SKM-1 treated with dmso at 0.1 percent for 144 hours (cell line): Measurements from ENCODE around the gene RAP1GAP.

ENCODE experiments used
- DNase-seq: peaks from one replicate; lab custom pipeline; 2025; ENCODE audit not compliant: unreplicated experiment; lab: John Stamatoyannopoulos, UW

The RAP1GAP gene

DNA sequence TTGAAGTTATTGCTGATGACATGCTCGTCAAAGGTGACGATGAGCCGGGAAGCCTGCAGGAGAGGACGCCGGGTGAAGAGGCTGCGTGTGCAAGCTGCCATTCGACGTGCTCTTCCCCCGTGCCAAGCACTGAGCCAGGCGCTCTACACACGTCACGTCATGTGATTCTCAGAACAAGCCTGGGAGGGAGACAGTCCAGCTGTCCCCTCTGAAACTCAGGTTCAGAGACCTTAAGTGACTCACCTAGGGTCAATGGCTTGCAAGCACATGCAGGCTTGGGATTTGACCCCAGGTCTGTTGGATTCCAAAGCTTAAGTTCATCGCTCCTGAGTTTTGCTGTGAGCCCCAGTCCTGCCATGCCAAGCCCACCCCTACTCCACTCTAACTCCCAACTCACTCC is 57.1 kb downstream of the RAP1GAP start:
- no peak for DNase-seq

GRCh38 chr1:21610989-21611785 is 58.0 kb downstream of the RAP1GAP start:
- DNase-seq: no peak

DNA sequence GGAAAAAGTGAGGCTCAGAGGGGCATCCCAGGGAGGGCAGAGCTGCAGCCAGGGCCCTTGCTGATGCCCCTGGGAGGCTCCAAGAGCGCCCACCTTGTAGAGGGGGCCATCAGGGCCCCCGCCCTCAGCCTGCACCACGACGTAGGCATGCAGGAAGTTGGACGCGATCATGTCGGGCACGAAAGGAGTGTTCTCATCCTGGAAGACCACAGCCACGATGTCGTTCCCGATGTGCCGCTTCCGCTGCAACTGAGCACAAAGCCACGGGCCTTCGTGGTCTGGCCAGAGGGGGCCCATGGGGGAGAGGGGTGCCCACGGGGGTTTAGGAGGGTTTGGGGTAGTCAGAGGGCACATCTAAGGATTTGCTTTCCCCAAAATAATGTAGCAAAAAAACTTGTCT is 59.1 kb downstream of the RAP1GAP start:
- no peak for DNase-seq

DNA sequence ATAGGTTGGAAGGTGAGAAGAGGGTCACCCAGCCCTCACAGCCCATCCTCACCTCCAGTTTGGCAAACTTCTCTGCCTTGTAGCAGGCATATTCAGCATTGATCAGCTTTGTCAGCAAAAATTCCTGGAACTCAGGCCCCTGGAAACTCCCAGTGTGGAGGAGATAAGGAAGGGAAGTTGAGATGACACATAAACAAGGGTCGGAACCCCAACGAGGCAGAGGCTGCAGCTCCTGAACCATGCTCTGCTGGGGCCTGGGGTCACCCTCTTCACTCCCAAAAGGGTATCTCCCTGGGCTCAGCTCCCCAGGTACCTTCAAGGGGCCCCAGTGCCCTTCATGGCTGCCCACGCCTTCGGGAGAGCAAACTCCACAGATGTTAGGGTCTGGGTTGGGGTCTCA is 60.4 kb downstream of the RAP1GAP start:
- no peak for DNase-seq

- DNase-seq: no peak
Measured at GRCh38 chr1:21607549-21608529, 61.3 kb downstream of the RAP1GAP start.

GRCh38 chr1:21605964-21606705 is 63.0 kb downstream of the RAP1GAP start:
- no peak for DNase-seq

DNA sequence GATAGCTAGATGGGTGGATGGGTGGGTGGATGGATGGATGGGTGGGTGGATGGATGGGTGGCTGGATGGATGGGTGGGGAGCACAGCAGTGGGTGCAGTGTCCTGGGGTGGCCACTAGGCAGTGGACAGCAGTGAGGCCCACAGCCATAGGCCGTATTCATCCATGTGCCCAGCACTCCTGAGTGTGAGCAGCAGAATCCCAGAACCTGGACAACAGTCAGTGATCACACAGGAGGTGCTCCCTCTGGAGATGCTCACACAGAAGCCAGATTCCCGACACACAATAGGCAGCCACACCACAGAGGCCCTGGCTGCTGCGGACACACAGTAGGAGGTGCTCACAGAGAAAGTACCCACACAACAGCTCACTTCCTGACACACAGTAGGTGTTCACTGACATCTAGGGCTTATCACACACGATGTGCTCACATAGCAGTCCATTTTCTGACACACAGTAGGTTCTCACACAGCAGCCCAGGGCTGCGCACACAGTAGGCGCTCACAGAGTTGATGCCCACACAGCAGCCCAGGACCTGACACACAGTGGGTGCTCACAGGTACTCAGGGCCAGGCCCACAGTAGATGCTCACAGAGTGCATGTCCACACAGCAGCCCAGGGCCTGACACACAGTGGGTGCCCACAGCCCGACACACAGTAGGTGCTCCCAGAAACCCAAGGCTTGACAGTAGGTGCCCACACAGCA is 64.0 kb downstream of the RAP1GAP start:
- DNase-seq: no peak

GRCh38 chr1:21604208-21604957 is 64.8 kb downstream of the RAP1GAP start:
- no peak for DNase-seq

DNA sequence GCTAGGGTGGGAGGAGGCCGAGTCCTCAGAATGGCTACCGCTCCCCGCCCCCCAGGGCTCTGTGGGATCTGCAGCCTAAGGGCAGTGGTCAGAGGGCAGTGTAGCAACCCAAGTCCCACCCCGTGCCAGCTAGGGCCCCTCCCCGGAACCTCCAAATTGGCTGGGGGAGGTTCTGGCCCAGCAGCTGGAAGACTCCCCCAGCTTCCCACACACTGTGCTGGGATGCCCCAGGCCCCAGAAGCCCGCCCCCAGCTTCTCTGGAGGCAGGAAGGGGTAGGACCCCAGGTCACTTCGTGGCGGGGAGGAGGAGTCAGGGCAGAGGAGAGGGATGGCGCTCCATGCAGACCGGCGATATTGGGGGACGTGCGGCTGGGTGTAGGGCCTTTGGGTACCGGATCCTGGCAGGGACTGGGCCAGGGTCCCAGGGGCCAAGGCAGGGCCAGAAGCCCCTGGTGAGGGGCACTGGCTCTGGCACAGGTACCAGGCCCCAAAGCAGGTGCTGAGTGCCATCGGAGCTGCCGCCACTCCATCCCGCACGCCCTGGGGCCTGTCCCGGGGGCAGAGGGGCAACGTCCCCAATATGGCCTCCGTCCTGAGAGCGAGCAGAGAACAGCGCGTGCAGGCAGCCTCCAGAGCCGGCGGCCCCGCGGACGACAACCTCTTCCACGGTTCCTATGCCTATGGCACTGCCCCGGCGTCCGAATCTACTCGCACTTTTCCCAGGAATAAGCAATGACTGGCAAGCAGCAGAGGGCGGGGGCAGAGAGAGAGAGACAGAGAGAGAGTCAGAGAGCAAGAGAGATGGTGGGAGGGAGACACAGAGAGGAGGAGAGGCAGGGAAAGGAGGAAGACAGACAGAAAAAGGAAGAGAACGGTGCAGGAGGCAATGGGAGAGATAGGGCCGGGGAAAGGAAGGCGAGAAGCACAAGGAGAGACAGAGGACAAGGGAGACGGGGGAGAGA is 65.7 kb downstream of the RAP1GAP start:
- DNase-seq: no peak

- DNase-seq: no peak
Measured at GRCh38 chr1:21601278-21602048, 67.7 kb downstream of the RAP1GAP start.

- no peak for DNase-seq
Measured at GRCh38 chr1:21599402-21599801, 69.8 kb downstream of the RAP1GAP start.

GRCh38 chr1:21598904-21599303 is 70.3 kb downstream of the RAP1GAP start:
- no peak for DNase-seq

- no peak for DNase-seq
Measured at GRCh38 chr1:21598417-21598816, 70.7 kb downstream of the RAP1GAP start.

DNA sequence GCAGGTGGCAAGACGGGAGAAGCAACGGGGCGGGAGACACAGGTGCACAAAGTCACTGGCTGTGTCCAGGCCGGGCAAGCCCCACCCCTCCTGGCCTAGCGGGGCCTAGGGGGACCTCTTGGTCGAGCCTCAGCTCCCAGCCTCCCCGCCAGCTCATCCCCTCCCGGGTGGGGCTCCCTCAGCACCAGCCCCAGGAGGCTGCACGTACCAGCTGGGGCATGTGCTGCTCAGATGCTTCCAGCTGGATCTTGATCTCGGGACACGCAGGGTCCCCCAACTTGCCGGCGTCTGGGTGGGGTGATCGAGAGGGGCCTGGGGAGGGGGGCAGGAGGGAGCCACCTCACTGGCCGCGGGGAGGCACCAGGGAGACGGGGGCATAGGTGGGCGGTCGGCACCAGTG is 71.4 kb downstream of the RAP1GAP start:
- no peak for DNase-seq

DNA sequence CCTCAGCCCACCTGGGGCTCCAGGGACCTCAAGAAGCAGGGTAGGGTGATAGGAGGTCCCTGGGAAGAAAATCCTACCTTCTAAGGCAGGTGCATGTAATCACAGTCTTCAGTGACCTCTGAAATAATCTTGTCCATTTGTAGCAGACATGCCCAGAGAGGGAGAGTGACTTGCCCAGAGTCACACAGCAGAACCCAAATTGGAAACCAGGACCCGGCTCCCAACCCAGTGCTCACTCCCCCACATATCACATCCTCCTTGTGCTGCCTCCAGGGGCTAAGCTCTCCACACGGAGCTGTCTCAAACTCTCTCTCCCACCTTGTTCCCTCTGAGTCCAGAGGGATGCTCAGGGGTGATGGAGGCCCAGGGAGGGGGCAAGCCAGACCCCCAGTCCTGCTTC is 72.5 kb downstream of the RAP1GAP start:
- no peak for DNase-seq

DNA sequence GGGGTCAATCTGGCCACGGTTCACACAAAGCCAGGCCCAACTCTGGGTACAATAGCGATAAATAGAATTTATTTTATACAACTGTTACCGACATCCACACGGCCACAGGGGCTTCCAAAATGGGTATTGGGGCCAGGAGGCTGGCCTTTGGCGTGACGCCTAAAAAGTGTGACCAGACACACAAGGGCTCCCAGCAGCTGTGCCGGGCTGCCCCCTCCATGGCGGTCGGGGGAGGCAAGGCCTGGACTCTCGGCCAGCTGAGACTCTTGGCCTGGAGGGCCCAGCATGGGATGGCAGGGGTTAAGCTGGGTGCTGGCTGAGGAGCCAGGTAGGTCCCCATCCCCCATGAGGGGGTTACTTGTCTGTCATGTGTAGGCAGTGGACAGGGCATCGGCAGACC is 73.0 kb downstream of the RAP1GAP start:
- DNase-seq: no peak

- DNase-seq: peak; percentile 31
Measured at GRCh38 chr1:21594935-21595897, 73.9 kb downstream of the RAP1GAP start.
